CD4-positive, alpha-beta T cell treated with Interleukin-10 for 1 hour (primary cell): ENCODE data around the gene PLB1.
A peak's percentile ranks its signal among the peaks of the same experiment; 100 is the strongest.
"Not testable (repeated sequence)": the region's sequence is repeated elsewhere in the genome, so short reads cannot be mapped to it uniquely, and the experiment has no call there.

Experiments
- DNase-seq: peaks from one replicate; pipeline ENCODE4 v3.0.0-alpha.2; 2020

Gene PLB1

DNA sequence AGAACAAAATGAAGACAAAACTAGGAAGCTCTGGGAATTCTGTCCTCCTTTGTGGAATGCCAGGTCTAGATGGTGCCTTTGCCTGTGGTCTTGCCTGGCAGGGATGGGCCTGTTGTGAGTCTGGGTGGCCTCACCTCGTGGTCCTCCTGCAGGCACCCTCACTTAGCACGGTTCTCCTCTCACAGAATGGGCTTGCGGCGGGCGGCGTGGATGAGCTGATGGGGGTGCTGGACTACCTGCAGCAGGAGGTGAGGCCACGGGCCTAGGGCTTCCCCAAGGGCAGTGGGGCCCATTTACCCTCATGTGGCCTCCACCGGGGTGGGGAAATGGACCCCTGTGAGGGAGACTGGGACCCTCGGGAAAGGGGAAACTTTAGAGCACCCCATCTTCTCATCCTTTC, 42.3 kb downstream of the PLB1 start:
- DNase-seq: no peak

DNA sequence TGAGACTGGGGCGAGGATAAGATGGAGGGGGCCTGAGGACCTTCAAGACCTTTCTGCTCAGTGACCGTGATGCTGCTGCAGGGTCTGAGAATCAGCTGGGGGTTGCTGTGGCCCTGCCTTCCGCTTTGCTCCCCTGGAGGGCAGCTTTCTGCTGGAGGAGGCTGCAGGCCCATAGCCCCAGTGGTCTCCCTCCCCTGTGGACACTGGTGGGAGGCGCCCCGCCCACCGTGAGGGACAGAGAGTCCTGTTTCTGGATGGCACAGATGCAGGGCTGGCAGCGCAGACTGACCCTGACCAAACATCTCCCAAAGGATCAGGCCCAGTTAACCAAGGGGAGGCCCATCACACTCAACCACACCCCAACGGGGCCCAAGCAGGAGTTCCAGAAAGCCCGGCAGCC, 42.8 kb downstream of the PLB1 start:
- DNase-seq: no peak

DNA sequence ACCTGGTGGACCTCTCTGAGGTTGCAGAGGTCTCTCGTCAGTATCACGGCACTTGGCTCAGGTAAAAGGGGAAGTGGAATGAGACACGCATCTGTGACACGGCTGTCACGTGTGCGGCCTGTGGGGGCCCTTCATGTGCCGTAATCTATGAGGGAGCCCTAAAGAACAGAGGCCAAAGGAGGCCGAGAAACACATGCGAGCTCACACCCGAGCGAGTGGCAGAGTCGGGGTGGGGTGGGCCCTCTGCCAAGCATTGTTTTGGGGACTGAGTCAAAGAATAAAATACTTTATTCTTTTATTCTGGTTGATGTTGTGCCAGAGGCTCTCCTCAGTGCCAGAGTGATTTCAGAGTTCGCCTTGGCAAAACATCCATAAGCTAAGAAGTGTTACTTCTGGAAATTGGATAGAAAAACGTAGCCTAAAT, 43.3 kb downstream of the PLB1 start:
- DNase-seq: no peak

DNA sequence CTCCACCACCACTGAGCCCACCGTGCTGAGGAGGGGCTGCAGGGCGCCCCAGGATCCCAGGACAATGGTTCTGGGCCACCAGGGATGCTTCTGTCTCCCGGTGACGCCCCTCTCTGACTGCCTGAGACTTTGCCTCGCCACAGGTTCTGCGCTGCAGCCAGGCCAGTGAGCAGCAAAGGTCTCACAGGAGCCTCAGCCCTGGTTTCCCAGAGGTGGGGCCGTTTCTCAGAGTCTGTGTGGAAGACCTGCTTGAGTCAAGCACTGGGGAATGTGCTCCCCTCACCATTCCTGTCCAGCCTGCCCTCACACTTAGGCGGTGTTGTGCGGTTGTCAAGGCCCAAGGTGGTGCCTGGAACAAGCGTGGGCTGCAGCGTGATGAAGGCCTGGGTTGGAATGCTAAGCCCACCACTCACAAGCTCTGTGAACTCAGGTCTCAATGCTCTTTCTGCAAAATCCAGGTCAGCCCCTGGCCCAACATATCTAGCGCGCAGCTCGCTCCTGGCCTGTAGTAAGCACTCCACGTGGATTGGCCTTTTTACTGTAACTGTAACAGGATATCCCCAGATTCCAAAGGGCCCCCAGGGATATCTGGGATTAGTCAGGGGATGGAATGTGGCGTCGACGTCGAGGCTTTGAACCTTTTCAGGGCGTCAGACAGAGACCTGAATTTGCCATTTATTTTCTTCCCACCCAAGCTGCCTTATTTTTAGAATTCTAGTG, 47.6 kb downstream of the PLB1 start:
- DNase-seq: no peak

DNA sequence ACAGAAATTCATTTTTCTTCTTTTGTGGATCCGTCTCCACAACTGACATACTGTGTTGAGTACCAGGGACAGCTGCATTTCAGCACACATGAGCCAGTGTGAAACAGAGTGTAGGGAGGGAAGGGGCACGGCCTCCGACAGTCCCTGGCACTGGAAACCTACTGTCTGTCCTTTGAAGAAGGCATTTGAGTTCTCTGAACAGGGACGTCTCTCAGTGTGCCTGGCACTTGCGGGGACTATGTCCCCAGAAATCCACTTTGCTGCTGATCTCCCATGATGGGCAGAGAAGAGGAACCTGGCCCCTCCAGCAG, 48.1 kb downstream of the PLB1 start:
- DNase-seq: no peak

DNA sequence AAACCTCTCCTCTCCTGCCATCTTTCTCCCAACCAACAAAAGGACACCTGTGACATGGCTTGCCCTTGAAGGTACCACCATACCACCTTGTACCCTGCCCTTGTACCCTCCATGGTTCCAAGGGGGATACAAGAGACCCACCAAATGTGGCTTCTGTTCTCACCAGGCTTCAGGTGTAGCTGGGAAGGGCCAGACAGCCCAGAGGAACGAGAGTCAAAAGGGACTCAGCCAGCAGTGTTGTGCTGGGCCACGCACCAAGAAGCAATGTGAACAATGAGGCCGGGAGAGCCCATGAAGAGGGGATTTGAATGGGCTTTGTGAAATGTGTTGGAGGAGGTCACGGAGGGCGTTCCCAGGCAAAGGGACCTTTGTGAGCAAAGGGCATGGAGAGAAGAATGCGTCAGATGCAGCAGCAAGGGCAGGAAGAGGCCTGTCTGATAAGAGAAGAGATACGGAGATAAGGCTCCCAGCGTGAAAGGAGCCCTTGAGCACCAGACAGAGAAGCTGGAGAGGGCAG, 48.6 kb downstream of the PLB1 start:
- DNase-seq: peak; percentile 34

DNA sequence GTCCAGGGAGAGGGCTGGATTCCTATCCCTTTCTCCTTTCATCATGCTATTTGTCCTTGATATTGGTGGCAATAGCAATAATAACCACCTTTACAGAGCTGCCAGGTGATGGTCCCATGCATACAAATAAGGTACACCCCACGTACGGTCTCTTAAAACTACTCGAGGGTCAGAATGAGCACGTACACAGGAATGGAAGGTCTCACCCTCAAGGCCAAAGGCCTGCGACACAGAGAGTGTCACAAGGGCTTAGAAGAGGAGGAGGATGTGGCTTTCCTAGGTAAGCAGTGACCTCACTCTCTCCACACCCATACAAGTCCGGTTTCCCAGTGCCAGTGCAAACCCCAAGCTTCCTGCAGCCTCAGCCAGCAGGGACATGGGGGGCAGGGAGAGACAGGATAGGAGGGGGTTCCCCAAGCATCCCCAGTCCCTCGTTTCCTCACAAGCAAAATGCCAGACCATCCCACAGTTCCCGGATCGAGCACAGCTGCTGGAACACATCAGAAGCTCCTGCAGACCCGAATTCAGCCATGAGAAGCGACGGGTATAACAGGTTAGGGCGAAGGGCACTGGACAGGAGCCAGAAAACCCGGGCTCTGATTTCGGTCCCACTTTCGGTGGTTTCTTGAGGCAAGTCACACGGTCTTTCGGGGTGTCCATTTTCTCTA, 49.2 kb downstream of the PLB1 start:
- DNase-seq: peak; percentile 43

DNA sequence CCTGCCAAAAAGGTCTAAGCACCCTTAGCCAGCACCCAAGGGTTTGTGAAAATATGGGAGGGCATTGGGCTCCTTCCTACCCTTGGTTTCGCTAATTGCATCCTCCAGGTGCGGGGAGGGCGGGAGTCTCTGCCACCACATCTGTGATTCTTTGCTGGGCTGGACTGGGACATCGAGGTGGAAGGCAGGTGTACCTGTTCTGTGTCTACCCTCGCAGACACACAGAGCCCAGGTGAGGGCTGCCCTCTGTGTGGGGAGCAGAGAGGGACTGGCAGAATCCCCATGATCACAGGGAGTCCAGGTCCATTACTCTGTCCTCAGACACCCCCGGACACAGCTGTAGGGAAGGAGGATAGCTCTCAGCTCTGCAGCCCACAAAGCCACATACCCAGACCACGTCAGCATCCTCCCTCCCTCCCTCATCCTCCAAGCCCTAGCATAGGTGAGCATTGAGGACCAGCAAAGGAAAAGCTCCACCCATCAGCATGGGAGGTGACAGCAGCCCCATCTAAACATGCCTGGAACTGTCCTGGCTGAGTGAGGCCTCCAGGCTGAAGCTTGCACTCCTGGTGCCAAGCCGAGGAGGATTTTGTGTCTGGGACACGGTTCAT, 49.8 kb downstream of the PLB1 start:
- DNase-seq: peak; percentile 40

DNA sequence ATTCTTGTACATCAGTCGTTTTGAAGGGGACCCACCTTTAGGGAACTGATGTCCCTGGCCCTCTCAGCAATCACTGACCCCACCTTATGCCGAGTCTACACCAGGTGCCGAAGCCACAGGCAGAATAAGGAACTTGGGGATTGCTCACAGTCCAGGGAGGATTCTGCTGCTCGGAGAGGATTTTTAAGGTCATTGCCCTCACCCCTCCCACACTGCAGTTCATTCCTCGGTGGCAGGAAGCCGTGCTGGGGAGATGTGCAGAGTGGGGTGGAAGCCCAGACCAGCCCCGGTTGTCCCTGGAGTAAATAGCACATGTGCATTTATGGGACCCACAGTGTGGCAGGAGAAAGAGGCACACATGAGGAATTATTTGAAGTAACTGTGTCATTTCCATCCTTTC, 50.4 kb downstream of the PLB1 start:
- no peak for DNase-seq

DNA sequence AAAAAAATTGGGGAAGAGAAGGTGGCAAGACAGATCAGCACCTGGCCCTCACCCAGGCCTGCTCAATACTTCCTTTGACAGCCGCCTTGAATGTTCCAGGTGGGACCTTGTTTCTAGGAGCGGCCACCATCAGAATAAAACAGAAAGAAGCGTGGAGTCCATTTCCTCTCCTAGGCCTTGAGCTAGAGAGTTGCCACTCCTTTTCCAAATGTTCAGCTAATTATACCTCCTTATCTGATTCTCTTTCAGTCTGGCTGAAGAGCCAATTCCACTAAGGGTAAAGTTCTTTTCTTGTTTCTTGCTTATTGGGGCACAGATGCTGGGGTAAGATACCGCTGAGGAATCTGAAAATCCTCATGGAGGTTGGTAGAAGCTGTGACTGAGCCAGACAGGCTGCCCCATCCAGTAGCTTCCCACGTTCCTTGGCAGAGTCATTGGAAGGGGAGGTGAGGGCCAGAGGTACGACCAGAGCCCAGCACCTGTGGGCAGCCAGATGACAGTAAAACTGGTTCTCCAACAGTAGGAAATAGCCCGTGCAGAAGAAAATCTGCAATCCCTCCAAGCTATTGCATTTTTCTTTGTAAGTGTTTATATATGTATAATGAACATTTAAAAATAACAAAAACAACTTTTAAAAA, 51.5 kb downstream of the PLB1 start:
- no peak for DNase-seq

DNA sequence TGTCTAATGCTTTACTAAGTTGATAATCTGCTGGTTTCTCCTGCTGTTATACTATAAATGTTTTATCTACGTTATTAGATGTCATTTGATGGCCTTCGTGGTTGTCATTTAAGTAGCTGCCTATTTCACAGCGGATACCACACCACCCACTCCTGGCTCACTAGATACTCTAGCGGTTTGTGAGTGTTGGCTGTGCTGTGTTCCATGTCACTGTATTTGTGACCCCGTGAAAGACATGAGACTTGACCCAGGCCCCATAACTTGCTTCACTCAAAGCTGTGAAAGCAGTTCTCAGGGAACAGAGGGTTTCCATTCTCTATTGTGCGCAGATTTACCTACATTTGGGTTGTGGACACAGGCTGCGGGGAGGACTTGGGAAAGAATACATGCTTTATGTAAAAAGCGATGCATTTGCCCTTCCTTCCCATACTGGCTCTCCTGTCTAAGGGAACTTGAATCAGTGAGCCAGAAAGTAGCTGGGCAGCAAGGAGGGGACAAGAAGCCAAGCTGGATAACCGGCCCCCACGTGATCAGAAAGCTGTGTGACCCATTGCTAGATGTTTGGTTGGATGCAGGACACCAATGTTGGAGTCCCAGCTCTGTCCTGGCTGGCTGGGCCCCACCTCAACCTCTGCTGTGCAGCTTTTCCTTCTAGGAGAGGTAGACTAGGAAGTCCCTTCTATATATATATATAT, 52.2 kb downstream of the PLB1 start:
- DNase-seq: peak; percentile 40

DNA sequence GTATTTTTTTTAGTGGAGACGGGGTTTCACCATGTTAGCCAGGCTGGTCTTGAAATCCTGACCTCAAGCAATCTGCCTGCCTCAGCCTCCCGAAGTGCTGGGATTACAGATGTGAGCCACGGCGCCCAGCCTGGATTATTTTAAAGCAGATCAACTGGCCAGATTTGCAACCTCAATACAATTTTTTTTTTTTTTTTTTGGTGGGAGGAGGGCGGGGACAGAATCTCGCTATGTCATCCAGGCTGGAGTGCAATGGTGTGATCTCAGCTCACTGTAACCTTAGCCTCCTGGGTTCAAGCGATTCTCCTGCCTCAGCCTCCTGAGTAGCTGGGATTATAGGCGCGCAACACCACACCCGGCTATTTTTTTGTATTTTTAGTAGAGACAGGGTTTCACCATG, 54.5 kb downstream of the PLB1 start:
- not testable (repeated sequence) for DNase-seq

DNA sequence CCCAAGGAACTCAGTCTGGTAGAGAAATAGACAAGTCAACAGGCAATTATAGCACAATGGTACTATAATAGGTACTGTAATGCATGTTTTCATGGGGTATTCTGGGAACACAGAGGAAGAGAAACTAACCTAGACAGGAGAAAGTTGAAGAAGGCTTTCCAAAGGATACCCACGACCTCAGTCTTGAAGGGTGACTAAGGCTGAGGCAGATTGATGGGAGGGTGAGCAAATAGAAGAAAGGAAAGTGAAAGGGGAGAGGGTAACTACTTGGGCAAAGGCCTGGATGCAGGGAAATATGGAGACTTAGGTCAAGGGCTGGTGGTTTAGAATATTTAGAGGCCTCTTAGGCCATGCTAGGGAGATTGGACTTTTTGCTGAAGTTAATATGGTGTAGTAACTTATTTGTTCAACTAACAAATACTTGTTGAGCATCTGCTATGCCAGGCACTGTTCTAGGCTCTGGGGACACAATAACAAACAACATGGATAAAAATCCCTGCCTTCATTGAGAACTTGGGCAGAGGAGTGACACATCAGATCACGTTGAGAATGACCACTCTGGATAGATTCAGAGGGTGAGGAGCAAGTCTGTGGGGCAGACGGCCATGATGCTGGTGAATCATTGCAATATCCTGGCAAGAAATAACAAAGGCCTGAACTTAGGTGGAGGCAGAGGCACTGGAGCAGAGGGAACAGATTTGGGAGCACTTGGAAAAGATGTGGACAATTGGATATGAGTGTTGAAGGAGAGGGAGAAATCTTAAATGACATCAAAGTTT, 56.4 kb downstream of the PLB1 start:
- DNase-seq: no peak

DNA sequence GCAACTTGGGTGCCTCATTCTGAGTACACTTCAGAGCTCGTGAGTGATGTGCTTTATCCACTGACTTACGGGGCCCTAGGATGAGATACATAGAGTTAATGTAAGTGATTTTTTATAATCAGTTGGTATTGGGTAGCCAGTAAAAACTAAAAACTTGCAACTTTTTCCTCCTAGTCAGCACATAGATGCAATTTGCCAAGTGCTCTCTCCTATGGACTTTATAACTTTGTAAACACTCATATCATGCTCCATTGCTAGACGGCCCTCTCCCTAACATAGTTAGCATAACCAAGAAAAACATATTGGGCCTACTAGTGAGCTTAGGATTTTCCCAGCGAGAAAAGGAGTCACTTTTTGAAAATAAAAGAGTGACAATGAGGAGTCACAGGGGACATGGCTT, 60.4 kb downstream of the PLB1 start:
- no peak for DNase-seq

DNA sequence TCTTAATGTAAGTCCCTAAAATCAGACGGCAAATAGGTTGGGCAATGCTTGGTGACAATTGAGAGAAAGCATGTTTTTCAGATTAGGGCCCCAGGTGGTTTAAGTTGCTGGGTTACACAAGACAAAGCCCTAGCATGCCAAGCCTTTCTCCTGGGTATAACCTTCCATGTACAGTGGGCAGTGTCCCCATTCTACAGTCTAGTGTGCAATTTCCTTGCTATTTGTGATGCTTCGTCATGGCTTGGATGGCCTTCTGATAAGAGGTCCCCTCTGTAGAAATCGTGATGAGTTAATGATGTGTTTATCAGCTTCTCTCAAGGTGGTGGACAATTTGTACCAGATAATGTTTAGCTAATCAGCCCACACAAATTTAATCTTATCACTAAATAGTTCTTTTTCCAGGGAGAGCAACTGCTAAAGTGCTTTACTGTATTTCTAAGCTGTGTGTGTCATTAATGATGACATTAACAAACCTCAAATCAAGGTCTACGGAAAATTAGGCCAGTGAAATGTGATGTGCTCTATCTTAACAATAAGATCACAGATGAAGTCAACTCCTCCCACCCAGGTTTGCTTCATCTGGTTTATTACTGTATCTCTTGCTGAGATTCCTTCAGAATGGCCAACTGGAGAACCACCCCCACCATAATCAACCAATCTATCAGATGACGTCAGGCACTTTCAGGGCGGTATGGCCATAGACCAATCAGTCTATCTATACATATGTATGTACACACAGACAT, 61.7 kb downstream of the PLB1 start:
- DNase-seq: no peak

DNA sequence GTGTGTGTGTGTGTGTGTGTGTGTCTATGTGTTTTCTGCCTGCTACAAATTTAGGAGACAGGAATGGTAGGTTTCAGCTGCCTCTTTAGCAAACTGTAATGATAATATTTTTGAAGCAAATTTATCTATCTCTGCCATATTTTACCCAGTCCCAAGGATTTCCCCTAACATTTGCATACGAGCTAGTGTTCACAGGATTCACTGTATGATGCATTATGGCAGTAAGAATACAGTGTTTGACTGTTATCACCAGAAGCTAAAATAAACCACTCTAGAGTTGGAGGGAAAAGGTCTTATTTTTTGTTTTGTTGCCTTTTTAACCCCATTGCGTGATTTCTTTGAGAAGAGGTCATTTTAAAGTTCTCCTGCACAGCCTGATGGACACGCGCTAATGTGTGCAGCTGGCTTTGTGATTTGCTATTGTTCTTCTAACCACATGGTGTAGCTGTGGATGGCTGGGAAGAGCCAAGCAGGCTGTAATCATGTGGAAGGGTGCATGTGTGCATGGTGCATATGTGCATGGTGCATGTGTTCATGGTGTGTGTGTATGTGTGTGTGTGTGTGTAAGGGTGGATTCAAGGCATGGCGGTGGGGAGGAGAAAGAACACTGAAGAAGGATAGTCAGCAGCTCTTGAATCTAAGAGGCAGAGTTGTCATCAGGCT, 62.4 kb downstream of the PLB1 start:
- no peak for DNase-seq

DNA sequence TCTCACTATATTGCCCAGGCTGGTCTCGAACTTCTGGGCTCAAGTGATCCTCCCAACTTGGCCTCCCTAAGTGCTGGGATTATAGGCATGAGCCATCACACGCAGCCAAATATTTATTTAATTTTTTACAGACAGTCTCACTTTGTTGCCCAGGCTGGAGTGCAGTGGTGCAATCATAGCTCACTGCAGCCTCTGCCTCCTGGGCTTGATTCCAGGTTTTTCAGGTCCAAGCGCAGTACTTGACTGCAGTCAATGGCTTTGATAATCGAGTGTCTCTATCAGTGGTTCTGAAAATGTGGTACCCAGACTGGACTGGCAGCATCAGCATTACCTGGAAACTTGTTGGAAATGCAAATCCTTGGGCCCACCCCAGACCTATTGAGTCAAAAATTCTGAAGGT, 63.1 kb downstream of the PLB1 start:
- DNase-seq: no peak

DNA sequence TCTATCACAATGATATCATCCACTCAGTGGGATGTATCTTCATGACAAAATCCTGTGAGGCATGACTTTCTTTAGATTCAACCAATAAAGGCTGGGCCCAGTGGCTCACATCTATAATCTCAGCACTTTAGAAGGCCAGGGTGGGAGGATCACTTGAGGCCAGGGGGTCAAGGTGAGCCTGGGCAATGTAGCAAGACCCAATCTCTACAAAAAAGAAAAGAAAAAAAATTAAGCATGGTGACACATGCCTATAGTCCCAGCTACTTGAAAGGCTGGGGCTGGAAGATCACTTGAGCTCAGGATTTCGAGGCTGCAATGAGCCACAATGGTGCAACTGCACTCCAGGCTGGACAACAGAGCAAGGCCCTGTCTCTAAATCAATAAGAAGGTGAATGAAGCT, 68.0 kb downstream of the PLB1 start:
- DNase-seq: no peak

DNA sequence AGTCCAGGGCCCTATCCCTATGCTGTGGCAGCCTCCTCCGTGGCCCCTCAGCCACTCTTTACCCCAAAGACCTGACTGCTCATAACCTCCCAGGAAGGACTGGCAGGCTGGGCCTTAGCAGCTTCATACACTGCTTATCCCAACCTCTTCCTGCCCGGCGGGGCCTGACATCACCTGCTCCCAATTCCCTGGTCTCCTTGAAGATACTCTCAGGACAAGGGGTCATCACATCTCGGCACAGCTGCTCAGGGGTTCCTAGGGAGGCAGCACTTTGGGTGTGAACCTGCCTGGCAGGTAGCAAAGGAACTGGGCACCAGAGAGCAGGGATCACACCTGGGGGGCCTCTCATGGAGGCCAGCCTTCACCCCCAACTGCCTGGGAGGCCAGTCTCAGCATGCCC, 68.5 kb downstream of the PLB1 start:
- no peak for DNase-seq

DNA sequence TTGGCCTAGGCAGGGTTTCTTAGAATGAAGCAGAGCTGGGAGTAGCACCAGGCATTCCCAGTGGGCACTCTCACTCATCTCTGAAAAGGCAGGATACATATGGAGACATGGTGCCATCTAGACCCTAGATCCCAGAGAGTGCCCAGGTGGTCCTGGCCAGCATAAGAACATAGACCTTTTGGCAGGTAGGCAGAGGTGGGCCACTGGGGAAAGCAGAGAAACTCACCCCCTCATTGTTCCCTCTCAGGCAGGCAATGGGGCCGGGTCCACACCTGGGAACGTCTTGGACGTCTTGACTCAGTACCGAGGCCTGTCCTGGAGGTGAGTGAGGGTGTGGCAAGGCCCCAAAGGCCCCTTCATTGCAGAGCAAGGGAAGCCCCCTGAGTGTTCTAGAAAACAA, 69.2 kb downstream of the PLB1 start:
- DNase-seq: no peak

DNA sequence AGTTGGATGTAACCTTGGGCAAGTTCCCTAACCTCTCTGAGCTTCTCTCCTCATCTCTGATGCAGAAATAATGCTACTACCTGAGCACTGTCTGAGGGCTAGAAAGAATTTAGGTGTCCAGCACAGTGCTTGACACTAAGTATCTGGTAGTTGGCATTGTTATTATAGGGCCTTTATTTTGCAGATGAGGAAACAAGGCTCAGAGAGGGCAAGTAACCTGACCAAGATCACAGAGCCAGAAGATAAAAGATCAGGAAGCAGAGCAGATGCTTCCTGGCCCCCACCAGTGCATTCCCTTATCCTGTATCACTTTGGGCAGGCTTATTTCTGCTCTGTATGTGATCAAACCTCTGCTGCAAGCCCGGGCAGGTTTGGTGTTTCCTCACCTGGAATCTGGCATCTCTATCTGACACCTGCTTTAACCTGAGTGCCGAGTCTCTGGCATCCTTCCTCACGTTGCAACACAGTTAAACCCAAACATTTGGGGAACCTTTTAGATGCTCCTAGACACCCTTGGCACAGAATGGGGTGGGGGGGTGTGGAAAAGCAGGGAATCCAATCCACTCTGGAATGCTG, 69.9 kb downstream of the PLB1 start:
- DNase-seq: no peak
